ENCODE results near the gene CA4.
"Not testable (repeated sequence)": the region's sequence is repeated elsewhere in the genome, so short reads cannot be mapped to it uniquely, and the experiment has no call there.

GRCh38 chr17:60119807-60120748, 29.7 kb upstream of the CA4 start:
- TF ChIP-seq CTCF, POLR2A (IDR thresholded peaks at IDR 0.05): not testable (repeated sequence)

All from tibial nerve (tissue), 3 donors.